ENCODE data around the gene BCL2L2.

BCL2L2 gene

GRCh38 chr14:23285530-23286019 is 21.1 kb upstream of the BCL2L2 start:
- Histone ChIP-seq H3K27ac (ENCODE audit: insufficient read depth, low read length, poor library complexity, severe bottlenecking) (peak overlapping the region; percentile 72), H3K4me3 (ENCODE audit: insufficient read depth, low read depth, low read length, poor library complexity, severe bottlenecking) (peak overlapping the region; percentile 81)
- DNase-seq, result no peak

GRCh38 chr14:23286020-23286901 is 20.4 kb upstream of the BCL2L2 start, which contains the start of gene HOMEZ:
HOMEZ (minus strand) TSS chr14:23286132; CDS start chr14:23285952, 180 bp downstream.
- Histone ChIP-seq H3K27me3 (replicated peaks; ENCODE audit: control insufficient read depth, insufficient read depth, low read length, poor library complexity, severe bottlenecking) (no peaks in the 10 kb centered on the region), H3K9me3 (ENCODE audit: control insufficient read depth, low read length) (no peaks in the 10 kb centered on the region), H3K4me1 (ENCODE audit: control insufficient read depth, insufficient read depth, low read length, poor library complexity, severe bottlenecking) (peaks cover 6% of the 10 kb centered on the region), H3K36me3 (ENCODE audit: control insufficient read depth, insufficient read depth, low read length) (no peaks in the 10 kb centered on the region), H3K27ac (ENCODE audit: insufficient read depth, low read length, poor library complexity, severe bottlenecking) (peak within 1 kb of the TSS; percentile 72), H3K4me3 (ENCODE audit: insufficient read depth, low read depth, low read length, poor library complexity, severe bottlenecking) (peak within 1 kb of the TSS; percentile 81)
- DNase-seq, result peak; percentile 92 to 95 (median 95)

More at GRCh38 chr14:23285530-23286019, 21.1 kb upstream of the BCL2L2 start:
- H3K36me3 ChIP-seq (ENCODE audit: control insufficient read depth, insufficient read depth, low read length), result no peaks in the 10 kb centered on the region
- H3K9me3 ChIP-seq (ENCODE audit: control insufficient read depth, low read length), result no peaks in the 10 kb centered on the region
- H3K4me1 ChIP-seq (ENCODE audit: control insufficient read depth, insufficient read depth, low read length, poor library complexity, severe bottlenecking), result peaks cover 6% of the 10 kb centered on the region
- H3K27me3 ChIP-seq (replicated peaks; ENCODE audit: control insufficient read depth, insufficient read depth, low read length, poor library complexity, severe bottlenecking), result no peaks in the 10 kb centered on the region

DNA sequence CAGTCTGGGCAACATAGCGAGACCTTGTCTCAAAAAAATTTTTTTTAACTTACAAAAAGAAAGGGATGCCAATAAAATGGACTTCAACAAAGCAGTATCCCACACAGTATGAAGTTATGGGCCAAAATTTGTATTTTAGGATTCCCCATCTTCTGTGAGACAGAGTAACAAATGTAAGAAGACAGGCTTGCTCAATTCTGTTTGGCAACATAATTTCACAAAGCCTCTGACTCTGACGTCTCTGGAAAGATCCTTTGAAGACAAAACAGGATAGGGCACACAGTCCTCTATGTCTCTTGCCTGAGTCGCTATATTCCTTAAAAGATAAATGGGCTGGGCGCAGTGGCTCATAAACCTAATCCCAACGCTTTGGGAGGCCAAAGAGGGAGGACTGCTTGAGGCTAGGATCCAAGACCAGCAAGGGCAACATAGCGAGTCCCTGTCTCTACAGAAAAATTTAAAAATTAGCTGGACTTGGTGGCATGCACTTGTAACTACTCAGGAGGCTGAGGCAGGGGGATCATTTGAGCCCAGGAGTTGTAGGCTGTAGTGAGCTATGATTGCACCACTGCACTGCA is 19.6 kb upstream of the BCL2L2 start:
- H3K27ac ChIP-seq (ENCODE audit: insufficient read depth, low read length, poor library complexity, severe bottlenecking), result peak overlapping the region; percentile 70
- H3K4me3 ChIP-seq (ENCODE audit: insufficient read depth, low read depth, low read length, poor library complexity, severe bottlenecking), result peak overlapping the region; percentile 81
- no peaks in the 10 kb centered on the region for H3K27me3 ChIP-seq (replicated peaks; ENCODE audit: control insufficient read depth, insufficient read depth, low read length, poor library complexity, severe bottlenecking)
- DNase-seq, result no peak
- no peaks in the 10 kb centered on the region for H3K36me3 ChIP-seq (ENCODE audit: control insufficient read depth, insufficient read depth, low read length)
- no peaks in the 10 kb centered on the region for H3K9me3 ChIP-seq (ENCODE audit: control insufficient read depth, low read length)
- peaks cover 6% of the 10 kb centered on the region for H3K4me1 ChIP-seq (ENCODE audit: control insufficient read depth, insufficient read depth, low read length, poor library complexity, severe bottlenecking)

GRCh38 chr14:23294734-23295561 is 11.7 kb upstream of the BCL2L2 start:
- peak; percentile 20 to 43 (median 27) for DNase-seq
- H3K27me3 ChIP-seq (replicated peaks; ENCODE audit: control insufficient read depth, insufficient read depth, low read length, poor library complexity, severe bottlenecking), result no peaks in the 10 kb centered on the region
- H3K27ac ChIP-seq (ENCODE audit: insufficient read depth, low read length, poor library complexity, severe bottlenecking), result no peak overlapping the region
- H3K9me3 ChIP-seq (ENCODE audit: control insufficient read depth, low read length), result no peaks in the 10 kb centered on the region
- no peaks in the 10 kb centered on the region for H3K36me3 ChIP-seq (ENCODE audit: control insufficient read depth, insufficient read depth, low read length)
- H3K4me3 ChIP-seq (ENCODE audit: insufficient read depth, low read depth, low read length, poor library complexity, severe bottlenecking), result no peak overlapping the region
- H3K4me1 ChIP-seq (ENCODE audit: control insufficient read depth, insufficient read depth, low read length, poor library complexity, severe bottlenecking), result peaks cover 10% of the 10 kb centered on the region

- no peak overlapping the region for H3K27ac ChIP-seq (ENCODE audit: insufficient read depth, low read length, poor library complexity, severe bottlenecking)
- peaks cover 19% of the 10 kb centered on the region for H3K4me1 ChIP-seq (ENCODE audit: control insufficient read depth, insufficient read depth, low read length, poor library complexity, severe bottlenecking)
- DNase-seq, result no peak
- no peaks in the 10 kb centered on the region for H3K27me3 ChIP-seq (replicated peaks; ENCODE audit: control insufficient read depth, insufficient read depth, low read length, poor library complexity, severe bottlenecking)
- no peaks in the 10 kb centered on the region for H3K9me3 ChIP-seq (ENCODE audit: control insufficient read depth, low read length)
- no peak overlapping the region for H3K4me3 ChIP-seq (ENCODE audit: insufficient read depth, low read depth, low read length, poor library complexity, severe bottlenecking)
- no peaks in the 10 kb centered on the region for H3K36me3 ChIP-seq (ENCODE audit: control insufficient read depth, insufficient read depth, low read length)
Measured at GRCh38 chr14:23296012-23296777, 10.4 kb upstream of the BCL2L2 start.

- H3K9me3 ChIP-seq (ENCODE audit: control insufficient read depth, low read length), result no peaks in the 10 kb centered on the region
- no peak overlapping the region for H3K27ac ChIP-seq (ENCODE audit: insufficient read depth, low read length, poor library complexity, severe bottlenecking)
- H3K27me3 ChIP-seq (replicated peaks; ENCODE audit: control insufficient read depth, insufficient read depth, low read length, poor library complexity, severe bottlenecking), result no peaks in the 10 kb centered on the region
- H3K36me3 ChIP-seq (ENCODE audit: control insufficient read depth, insufficient read depth, low read length), result no peaks in the 10 kb centered on the region
- peaks cover 21% of the 10 kb centered on the region for H3K4me1 ChIP-seq (ENCODE audit: control insufficient read depth, insufficient read depth, low read length, poor library complexity, severe bottlenecking)
- no peak for DNase-seq
- no peak overlapping the region for H3K4me3 ChIP-seq (ENCODE audit: insufficient read depth, low read depth, low read length, poor library complexity, severe bottlenecking)
Measured at GRCh38 chr14:23297096-23297495, 9.5 kb upstream of the BCL2L2 start.

DNA sequence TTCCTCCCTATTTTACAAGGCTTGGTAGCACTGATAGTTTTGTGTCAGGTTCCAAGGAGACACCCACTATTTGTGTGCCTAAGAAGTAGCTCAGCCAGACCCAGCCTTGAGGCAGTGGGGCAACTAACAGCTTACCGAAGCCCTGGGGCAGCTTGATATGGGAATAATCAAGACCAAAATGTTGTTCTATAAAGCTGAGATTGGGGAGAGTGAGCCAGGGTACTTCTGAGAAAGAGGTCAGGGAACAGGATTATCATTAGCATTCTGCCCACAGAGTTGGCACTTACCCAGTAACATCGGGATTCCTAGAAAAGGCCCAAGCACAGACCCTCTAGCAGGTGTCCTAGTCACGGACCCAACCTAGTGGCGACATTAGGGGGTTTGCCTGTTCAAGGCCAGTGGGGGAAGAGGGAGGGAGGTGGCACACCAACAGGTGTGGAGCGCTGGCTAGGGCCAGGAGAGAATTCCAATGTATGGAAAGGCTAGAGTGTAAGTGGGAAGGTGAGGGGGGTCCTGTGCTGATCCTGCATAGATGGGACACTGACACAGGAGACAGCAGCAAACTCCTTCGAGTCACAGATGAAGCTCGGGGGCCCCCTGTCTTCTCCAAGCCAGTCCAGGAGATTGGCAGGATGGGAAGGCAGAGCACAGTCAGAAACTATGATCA is 8.9 kb upstream of the BCL2L2 start:
- DNase-seq, result no peak
- Histone ChIP-seq H3K9me3 (ENCODE audit: control insufficient read depth, low read length) (no peaks in the 10 kb centered on the region), H3K4me3 (ENCODE audit: insufficient read depth, low read depth, low read length, poor library complexity, severe bottlenecking) (no peak overlapping the region), H3K27ac (ENCODE audit: insufficient read depth, low read length, poor library complexity, severe bottlenecking) (no peak overlapping the region), H3K4me1 (ENCODE audit: control insufficient read depth, insufficient read depth, low read length, poor library complexity, severe bottlenecking) (peaks cover 21% of the 10 kb centered on the region), H3K36me3 (ENCODE audit: control insufficient read depth, insufficient read depth, low read length) (no peaks in the 10 kb centered on the region), H3K27me3 (replicated peaks; ENCODE audit: control insufficient read depth, insufficient read depth, low read length, poor library complexity, severe bottlenecking) (no peaks in the 10 kb centered on the region)

DNA sequence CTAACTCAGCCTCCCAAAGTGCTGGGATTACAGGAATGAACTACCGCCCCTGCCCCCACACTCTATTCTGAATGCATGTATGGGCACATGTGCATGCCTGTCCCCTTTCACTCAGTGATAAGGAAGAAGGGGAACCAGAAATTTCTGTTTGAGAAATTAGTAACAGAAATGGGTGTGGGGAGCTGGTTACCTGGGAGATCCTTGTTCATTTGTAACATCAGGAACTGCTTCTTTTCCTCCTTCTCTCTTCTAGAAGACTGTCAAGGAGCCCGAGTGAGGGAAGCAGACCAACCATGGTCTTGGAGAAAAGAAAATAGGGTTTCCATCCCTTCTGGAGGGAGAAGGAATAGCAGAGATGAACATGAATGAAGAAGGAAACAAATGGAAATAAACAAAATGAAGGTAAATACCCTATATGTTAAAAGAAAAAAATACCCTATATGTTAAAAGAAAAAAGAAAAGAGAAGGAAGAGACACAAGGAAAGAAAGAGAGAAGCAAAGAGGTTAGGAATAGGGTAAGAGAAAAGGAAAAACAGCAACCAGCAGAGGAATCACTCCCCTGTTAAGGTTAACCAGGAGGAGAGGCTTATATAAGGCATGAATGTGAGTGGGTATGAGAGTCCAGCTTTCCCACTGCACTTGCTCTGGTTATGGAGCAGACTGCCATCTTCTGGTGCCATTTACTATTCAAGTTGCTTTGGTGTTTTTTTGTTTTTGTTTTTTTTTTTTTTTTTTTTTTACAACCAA is 7.2 kb upstream of the BCL2L2 start:
- H3K4me3 ChIP-seq (ENCODE audit: insufficient read depth, low read depth, low read length, poor library complexity, severe bottlenecking), result no peak overlapping the region
- H3K9me3 ChIP-seq (ENCODE audit: control insufficient read depth, low read length), result no peaks in the 10 kb centered on the region
- DNase-seq, result no peak
- H3K36me3 ChIP-seq (ENCODE audit: control insufficient read depth, insufficient read depth, low read length), result no peaks in the 10 kb centered on the region
- H3K27ac ChIP-seq (ENCODE audit: insufficient read depth, low read length, poor library complexity, severe bottlenecking), result no peak overlapping the region
- peaks cover 20% of the 10 kb centered on the region for H3K4me1 ChIP-seq (ENCODE audit: control insufficient read depth, insufficient read depth, low read length, poor library complexity, severe bottlenecking)
- no peaks in the 10 kb centered on the region for H3K27me3 ChIP-seq (replicated peaks; ENCODE audit: control insufficient read depth, insufficient read depth, low read length, poor library complexity, severe bottlenecking)
